ENCODE measurements around the gene CLEC2A.

The CLEC2A gene

DNA sequence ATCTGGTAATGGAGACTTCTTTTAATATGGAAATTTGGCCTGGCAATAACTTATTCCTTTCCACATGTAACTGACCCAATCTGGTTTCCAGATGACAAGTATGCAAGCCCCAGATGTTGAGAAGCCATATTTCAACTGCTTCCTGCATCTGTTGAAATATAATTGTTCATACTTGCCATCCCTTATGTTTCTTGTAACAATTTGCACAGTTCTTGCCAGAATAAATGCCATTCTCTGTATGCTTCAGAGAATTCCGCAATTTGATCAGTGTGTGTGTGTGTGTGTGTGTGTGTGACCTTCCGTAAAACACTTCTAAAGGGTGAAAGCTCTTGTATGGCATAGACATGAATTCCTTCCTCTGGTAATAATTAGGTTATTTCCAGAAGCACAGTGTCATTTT lies 1.8 kb upstream of the CLEC2A start:
- DNase-seq (ENCODE audit: low read depth in 3 of 3), result no peak

DNA sequence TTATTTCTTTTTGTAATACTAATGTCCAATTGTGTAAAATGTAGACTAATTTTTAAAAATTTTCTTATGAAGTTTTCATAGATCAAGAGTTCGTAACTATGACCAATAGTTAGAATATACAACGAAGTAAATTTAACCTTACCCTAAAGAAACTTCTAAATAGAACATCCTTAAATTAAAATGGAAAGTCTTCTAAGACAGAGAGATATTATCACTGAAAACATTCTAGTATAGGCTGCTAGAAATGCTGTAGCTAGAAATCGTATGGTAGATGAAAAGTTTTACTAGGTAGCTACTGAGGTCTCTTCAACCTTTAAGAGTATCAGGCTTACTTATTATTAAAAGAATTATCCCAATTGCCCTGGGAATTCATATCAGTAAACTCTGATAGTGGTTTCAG lies 925 bp downstream of the CLEC2A start:
- DNase-seq (ENCODE audit: low read depth in 3 of 3), result no peak

DNA sequence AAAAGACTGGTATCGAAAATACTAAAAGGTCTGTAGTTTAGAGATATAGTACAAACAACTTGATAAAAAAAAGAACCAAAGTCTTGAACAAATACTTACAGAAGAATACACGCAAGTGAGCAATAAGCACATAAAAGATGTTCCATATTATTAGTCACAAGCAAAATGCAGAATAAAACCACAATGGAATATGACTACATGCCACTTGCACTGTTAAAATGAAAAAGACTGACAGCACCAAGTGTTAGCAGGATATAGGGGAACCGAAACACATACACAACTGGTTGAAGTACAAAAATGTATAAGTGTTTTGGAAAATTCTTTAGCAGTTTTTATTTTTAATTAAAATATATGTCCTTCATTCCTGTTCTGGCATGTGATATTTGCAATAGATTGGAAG lies 3.6 kb downstream of the CLEC2A start:
- DNase-seq (ENCODE audit: low read depth in 3 of 3), result no peak

DNA sequence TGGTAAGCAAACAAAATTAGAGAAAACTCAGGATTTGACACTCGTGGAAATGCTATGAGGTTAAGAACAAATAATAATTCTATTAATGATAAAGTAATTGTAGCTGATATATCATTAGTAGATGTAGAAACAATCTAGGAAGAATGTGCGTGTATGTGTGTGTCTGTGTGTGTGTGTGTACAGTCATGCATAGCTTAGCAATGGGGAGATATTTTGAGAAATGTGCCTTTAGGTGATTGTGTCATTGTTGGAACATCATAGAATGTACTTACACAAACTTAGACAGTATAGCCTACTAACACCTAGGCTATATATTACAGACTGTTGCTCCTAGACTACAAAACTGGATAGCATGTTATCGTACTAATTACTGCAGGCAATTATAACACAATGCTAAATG lies 5.3 kb downstream of the CLEC2A start:
- no peak for DNase-seq (ENCODE audit: low read depth in 3 of 3)

DNA sequence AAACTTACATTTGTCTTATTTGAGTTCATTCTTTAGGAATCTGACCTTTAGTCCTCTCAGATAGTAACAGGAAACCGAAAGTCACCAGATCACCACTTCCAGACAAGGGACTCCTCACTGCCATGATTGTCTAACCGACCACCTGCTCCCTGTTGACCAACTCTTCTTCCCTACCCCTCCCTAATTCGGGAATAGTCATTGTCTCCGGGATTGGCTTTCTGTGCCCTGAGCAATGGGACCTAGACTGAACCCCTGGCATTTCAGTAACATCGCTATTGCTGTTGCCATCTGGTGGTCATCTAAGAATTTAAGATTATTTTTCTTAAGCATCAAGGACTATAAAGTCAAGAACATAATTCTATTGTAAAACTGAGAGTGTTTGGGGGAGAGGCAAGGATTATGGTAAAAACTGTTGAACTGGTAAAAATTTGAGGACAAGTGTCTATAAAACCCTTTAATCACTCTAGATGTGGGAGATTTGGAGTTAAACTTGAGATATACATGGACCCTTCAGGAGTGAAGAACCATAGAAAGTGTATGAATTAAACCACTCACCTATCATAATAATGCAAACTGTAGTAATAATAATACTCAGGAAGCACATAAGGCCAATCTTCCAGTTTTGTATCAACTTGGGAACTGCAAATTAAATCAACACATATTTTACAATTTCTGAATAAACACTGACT lies 6.3 kb downstream of the CLEC2A start:
- no peak for DNase-seq (ENCODE audit: low read depth in 3 of 3)

DNA sequence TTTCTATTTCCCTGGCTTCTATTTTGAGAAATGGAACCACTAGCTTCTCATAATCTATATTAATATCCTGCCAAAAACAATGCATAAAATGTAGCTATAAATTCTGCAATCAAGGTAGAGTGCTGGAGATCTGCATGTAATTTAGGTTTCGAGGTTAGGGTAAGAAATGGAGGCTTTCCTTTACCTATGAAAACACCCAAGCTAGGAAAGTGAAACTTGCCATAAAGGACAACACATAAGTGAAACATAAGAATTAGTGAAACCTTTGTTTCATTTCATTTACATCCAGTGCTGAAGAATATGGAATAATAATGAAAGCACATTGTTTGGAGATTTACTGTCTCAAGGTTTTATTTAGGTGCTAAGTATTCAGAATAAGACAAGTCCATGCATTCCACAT lies 9.7 kb downstream of the CLEC2A start:
- no peak for DNase-seq (ENCODE audit: low read depth in 3 of 3)

DNA sequence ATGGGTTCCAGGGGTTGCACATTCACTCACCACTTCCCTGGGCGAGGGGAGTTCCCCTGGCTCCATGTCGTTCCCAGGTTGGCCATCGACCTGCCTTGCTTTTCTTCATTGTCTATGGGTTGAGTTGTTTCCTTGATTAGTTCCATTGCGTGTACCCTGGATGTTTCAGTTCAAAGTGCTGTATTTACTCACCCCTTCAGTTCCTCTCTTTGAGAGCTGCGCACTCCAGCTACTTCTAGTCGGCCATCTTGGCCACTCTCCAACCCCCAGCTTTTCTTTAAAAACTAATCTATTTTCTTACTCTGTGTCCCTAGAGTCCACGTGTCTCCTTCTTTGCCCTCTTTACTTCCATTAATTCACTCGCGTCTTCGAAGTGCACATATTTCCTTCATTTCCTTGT lies 11.7 kb downstream of the CLEC2A start:
- no peak for DNase-seq (ENCODE audit: low read depth in 3 of 3)

GRCh38 chr12:9919443-9919842 lies 12.7 kb downstream of the CLEC2A start:
- no peak for DNase-seq (ENCODE audit: low read depth in 3 of 3)

DNA sequence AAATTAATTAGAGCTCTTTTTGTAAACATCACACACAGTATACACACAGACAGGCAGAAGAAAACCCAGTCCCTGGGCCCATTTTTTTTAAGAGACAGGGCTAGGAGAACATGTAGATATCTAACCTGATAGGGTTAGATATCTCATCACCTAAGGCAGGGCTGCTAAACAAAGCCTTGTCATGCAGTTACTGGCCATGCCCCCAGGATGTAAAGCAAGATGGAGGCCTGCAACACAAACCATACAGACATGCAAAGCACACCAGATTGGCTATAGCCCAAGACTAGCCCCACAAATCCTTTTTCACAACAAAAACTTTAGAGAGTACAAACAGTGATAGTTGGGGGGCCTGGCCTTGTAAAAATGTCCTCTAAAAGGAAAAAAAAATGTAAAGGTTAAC lies 20.5 kb downstream of the CLEC2A start:
- no peak for DNase-seq (ENCODE audit: low read depth in 3 of 3)

GRCh38 chr12:9910716-9911421 lies 21.3 kb downstream of the CLEC2A start:
- DNase-seq (ENCODE audit: low read depth in 3 of 3), result no peak

DNA sequence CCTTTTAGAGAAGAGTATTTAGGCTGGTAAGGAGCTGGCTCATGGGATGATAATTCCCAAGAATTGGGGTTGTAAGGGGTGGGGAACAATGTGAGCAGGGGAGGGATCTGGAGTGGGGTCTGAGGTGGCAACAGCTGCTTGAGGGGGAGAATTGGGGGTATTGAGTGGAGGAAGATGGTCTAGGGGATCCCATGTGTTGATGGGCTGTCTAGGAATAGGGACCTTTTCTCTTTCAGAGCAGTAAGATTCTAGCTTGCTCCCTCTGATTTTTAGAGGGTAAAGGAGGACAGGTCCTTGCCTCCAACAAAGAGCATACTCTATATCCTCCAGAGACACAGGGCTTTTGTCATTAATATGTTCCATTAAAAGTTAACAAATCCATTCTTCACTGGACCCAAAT lies 22.4 kb downstream of the CLEC2A start:
- no peak for DNase-seq (ENCODE audit: low read depth in 3 of 3)

DNA sequence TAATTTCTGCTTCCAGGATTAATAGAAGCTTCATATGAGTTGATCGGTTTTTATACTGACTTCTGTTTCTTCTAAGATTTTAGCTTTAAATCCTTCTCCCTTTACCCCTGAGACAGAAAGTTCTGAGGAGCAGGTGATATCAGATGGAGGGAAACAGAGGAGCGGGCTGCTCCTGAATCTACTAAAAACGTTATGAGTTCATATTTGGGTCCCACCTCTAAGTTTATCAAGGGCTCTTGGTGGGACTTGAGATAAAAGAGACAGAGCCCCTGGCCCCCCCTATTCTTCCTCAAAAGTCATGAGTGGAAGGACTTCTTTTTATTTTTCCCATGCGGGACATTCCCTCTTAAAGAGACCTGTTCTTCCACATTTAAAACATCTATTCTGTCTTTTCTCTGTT lies 23.8 kb downstream of the CLEC2A start:
- DNase-seq (ENCODE audit: low read depth in 3 of 3), result no peak

DNA sequence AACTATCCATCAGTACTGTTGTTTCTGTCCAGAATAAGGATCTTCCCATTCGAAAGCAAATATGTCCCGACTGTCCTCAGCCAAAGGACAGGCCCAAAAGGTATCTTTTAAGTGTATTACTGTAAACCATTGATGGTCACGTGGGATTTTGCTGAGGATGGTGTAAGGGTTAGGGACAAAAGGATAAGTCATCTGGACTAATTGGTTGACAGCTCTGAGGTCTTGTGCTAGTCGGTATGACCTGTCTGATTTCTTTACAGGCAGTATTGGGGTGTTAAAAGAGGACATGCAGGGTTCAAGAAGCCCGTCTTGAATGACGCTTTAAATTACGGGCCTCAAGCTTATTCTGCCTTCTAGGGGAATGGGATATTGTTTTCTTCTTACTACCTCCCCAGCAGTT lies 24.4 kb downstream of the CLEC2A start:
- no peak for DNase-seq (ENCODE audit: low read depth in 3 of 3)

DNA sequence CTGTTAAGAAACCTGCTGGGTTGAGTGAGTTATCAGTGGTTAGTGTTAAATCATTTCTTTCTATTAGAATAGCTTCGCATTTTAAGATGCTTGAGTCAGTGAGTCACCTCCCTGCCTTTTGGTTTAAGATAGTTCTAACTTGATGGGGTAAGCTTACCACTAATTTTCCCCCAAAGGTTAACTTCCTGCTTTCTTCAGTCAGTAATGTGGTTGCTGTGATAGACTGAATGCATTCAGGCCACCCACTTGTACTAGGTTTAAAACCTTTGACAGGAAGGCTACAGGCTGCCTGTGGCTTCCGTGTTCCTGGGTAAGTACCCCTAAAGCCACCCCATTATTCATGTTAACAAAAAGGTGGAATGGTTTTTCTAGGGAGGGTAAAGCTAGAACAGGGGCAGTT lies 25.3 kb downstream of the CLEC2A start:
- DNase-seq (ENCODE audit: low read depth in 3 of 3), result peak in 1 of 3 experiments; percentile 20

DNA sequence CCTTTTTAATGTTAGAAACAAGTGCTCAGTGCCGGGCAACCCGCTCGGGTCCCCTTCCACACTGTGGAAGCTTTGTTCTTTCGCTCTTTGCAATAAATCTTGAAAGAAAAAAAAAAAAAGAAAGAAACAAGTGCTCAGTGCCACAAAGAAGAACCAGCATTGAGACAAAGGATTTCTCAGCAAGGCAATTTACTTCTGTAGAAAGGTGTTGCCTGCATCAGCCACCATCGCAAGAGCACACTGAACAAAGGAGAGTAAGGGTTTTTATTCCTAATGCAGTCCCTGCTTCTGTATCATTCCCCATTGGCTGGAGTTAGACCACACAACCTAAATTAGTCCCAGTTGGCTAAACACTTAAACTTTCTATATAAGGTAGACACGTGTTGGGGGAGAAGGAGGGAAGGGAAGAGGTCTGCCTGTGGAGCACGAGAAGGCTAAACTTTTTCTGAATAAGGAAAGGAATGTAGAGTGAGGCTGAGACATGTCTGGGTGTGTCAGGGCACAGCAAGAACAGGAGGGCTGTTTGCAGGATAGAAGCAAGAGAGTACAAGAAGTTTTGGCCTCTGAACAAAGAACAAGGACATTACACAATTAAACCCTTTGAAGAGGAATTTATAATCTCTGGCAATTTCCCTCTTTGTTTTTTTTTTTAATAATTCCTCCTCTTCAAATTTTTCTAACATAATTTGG lies 29.5 kb downstream of the CLEC2A start:
- DNase-seq (ENCODE audit: low read depth in 3 of 3), result no peak

- no peak for DNase-seq (ENCODE audit: low read depth in 3 of 3)
Measured at GRCh38 chr12:9900930-9901329, 31.2 kb downstream of the CLEC2A start.

- DNase-seq (ENCODE audit: low read depth in 3 of 3), result no peak
Measured at GRCh38 chr12:9899209-9899608, 33.0 kb downstream of the CLEC2A start.

- no peak for DNase-seq (ENCODE audit: low read depth in 3 of 3)
Measured at GRCh38 chr12:9897535-9897934, 34.6 kb downstream of the CLEC2A start.

DNA sequence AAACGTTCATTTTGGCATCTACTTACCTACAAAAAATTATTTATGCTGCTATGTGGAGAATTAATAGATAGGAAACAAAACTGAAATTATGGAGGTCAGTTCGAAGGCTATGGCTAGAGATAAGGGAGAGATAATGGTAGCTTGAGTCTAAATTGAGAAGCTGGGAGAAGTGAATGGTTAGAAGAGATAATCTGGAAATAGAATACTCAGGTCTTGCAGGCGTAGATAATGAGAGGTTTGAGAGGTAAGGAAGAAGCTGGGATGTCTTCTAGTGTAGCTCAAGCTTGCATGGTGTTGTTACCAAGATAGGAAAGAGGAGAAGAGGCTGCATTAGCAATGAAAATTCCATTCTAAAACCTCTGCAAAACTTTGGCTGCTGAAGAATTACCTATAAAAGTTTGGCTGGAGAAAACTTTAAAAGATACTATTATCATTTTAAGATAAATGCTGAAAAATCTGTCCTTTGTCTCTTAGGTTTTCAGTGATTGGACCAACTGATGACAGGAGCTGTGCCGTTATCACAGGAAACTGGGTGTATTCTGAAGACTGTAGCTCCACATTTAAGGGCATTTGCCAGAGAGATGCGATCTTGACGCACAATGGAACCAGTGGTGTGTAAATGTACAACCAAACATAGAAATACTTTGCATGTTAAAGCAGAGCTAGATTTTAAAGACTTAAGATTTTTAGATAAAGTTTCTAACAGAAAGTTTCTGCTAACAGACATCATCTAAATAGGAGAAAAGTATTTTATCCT lies 36.8 kb downstream of the CLEC2A start:
- no peak for DNase-seq (ENCODE audit: low read depth in 3 of 3)

DNA sequence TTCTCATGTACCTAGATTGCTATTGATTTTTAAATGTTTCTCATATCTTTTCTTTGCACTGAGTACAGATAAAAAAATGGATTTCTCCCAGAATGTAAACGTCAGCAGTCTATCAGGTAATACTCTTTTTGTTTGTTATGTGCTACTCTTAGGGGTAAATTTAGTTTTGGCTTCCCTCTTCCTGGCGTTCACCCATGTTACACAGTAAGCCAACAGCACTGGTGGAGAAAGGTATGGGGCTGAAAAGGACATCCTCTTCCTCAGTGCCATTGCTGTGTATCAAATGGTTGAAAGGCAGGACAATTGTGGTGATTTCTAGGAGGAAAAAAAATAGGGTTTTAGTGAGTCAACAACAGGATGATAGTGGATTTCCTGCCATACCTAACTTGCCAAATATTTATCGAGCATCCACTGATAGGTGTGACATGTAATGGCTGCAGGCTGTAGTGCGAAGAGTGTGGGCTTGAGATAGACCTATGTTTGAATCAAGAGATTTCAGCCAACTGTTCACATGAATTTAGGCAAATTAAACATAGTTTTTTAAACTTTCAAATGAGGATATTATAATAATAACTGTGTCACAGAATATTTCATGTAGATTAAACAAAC lies 43.4 kb downstream of the CLEC2A start:
- no peak for DNase-seq (ENCODE audit: low read depth in 3 of 3)

DNA sequence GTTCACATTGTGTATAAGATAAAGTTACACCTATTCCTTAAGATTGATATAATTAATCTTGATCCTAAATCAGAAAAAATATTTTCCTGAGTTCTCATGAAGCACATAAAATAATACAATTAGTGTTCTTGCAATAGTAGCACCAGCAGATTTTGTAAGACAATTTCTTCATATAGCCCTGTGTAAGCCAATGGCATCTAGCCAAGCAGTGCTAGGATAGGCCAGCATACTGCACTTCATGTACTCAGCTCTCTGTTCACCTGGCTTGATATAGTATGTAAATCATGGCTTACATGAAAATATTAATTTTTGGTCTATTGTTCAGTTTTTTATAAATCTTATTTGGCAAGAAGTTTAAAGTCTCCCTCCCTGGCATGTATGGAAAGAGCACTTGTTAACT lies 49.0 kb downstream of the CLEC2A start:
- no peak for DNase-seq (ENCODE audit: low read depth in 3 of 3)

DNA sequence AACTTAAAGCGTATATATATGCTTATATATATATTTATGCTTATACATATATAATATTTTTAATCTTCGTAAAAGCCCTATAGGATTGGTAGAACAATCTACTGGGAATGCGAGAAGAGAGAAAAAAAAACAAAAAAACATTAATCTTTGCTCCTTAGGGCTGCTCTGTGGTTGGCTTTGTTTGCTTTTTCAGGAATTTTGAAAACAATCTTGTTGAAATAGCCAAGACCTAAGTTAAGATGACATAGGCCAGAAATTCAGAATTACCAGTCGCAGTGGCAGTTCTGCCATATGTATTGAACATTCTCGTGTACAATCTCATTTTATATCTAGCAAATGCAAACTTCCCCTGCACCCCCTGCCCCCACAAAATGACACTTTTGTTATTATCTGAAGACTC lies 50.2 kb downstream of the CLEC2A start:
- DNase-seq (ENCODE audit: low read depth in 3 of 3), result no peak
